NCI-H82 treated with DMSO at 0.1 percent for 48 hours (cell line): Measurements from ENCODE around the gene PDCD1.
"Not testable (repeated sequence)": the region's sequence is repeated elsewhere in the genome, so short reads cannot be mapped to it uniquely, and the experiment has no call there.

ENCODE experiments used
- DNase-seq: peaks from one replicate; lab custom pipeline; 2025; ENCODE audit not compliant: unreplicated experiment; lab: John Stamatoyannopoulos, UW

The PDCD1 gene

GRCh38 chr2:241801611-241802420 lies 56.9 kb downstream of the PDCD1 start:
- no peak for DNase-seq

GRCh38 chr2:241800198-241800903 lies 58.3 kb downstream of the PDCD1 start:
- DNase-seq: not testable (repeated sequence)
